Calu3 (cell line): ENCODE results near the gene CHI3L2. TPM values are rescaled to one million over a fixed set of nuclear protein-coding genes. Genes with fewer than 3 reads are reported as not detected.

Experiments used
- BruUV-seq: library from RNA; stranded (reverse); fragments of 400-500 nt; replicated peaks from 2 replicates; lab custom pipeline; 2021; lab: Mats Ljungman, UMichigan
- CTCF ChIA-PET: fragments of 300-600 bp; sonication (Branson Sonifier 250); formaldehyde crosslinking; loops from one replicate; lab custom pipeline; 2022; ENCODE audit warnings: antibody characterized with exemption; lab: Charles Lee
- DNase-seq: peaks from one replicate; pipeline ENCODE4 v3.0.0; 2022
- H3K27ac Mint-ChIP-seq: one replicate; pipeline ENCODE4 v1.8.0; 2022; ENCODE audit warnings: mixed read lengths; ENCODE audit not compliant: unreplicated experiment
- H3K27me3 Mint-ChIP-seq: one replicate; pipeline ENCODE4 v1.8.0; 2022; ENCODE audit warnings: mixed read lengths; ENCODE audit not compliant: unreplicated experiment
- H3K36me3 Mint-ChIP-seq: one replicate; pipeline ENCODE4 v1.8.0; 2022; ENCODE audit warnings: mild to moderate bottlenecking, moderate library complexity, mixed read lengths; ENCODE audit not compliant: insufficient read depth, unreplicated experiment
- H3K4me1 Mint-ChIP-seq: one replicate; pipeline ENCODE4 v1.8.0; 2022; ENCODE audit warnings: mild to moderate bottlenecking, low read depth, mixed read lengths; ENCODE audit not compliant: unreplicated experiment
- H3K4me3 Mint-ChIP-seq: one replicate; pipeline ENCODE4 v1.8.0; 2022; ENCODE audit warnings: mild to moderate bottlenecking, low read depth, moderate library complexity, mixed read lengths; ENCODE audit not compliant: unreplicated experiment
- H3K9me3 Mint-ChIP-seq: one replicate; pipeline ENCODE4 v1.8.0; 2022; ENCODE audit warnings: low read depth, mixed read lengths; ENCODE audit not compliant: unreplicated experiment
- intact Hi-C: fragments of 100-400 bp; cut with micrococcal nuclease; formaldehyde crosslinking; loops from one replicate; pipeline ENCODE4 v1.10.0; 2022; ENCODE audit not compliant: unreplicated experiment
- total RNA-seq: library from RNA; stranded (reverse); gene quantifications from 2 replicates; pipeline ENCODE4 v1.2.3, GENCODE V29; 2022
- TF ChIP-seq, protein P1 (sequence below): fragments of 200-600 bp; IDR thresholded peaks from one replicate; pipeline ENCODE4 v1.8.0; 2022; ENCODE audit warnings: antibody characterized with exemption; ENCODE audit not compliant: unreplicated experiment

The CHI3L2 gene
- total RNA-seq, 1 experiment from 2014 or later = 0.52 TPM

DNA sequence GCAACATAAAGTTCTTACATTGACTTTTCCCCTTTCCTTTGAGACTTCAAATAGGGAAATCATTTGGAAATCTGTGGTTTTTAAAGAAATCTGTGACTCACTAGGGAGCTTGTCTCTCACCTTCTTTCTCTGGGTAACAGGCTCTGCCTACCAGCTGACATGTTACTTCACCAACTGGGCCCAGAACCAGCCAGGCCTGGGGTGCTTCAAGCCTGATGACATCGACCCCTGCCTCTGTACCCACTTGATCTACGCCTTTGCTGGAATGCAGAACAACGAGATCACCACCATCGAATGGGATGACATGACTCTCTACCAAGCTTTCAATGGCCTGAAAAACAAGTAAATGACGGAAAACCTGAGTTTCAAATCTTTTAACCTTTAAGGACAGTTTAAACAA, 53.9 kb downstream of the CHI3L2 start:
- Mint-ChIP-seq H3K4me3 (no peak overlapping the region), H3K27me3 (peaks cover 13% of the 10 kb centered on the region), H3K27ac (no peak overlapping the region), H3K9me3 (no peaks in the 10 kb centered on the region), H3K36me3 (no peaks in the 10 kb centered on the region), H3K4me1 (no peaks in the 10 kb centered on the region)
- DNase-seq = no peak
- CTCF ChIA-PET = no interaction called here
- intact Hi-C loops = no loop called here
- TF ChIP-seq, protein P1, sequence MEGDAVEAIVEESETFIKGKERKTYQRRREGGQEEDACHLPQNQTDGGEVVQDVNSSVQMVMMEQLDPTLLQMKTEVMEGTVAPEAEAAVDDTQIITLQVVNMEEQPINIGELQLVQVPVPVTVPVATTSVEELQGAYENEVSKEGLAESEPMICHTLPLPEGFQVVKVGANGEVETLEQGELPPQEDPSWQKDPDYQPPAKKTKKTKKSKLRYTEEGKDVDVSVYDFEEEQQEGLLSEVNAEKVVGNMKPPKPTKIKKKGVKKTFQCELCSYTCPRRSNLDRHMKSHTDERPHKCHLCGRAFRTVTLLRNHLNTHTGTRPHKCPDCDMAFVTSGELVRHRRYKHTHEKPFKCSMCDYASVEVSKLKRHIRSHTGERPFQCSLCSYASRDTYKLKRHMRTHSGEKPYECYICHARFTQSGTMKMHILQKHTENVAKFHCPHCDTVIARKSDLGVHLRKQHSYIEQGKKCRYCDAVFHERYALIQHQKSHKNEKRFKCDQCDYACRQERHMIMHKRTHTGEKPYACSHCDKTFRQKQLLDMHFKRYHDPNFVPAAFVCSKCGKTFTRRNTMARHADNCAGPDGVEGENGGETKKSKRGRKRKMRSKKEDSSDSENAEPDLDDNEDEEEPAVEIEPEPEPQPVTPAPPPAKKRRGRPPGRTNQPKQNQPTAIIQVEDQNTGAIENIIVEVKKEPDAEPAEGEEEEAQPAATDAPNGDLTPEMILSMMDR = no peak
- no TSS peak for BruUV-seq

DNA sequence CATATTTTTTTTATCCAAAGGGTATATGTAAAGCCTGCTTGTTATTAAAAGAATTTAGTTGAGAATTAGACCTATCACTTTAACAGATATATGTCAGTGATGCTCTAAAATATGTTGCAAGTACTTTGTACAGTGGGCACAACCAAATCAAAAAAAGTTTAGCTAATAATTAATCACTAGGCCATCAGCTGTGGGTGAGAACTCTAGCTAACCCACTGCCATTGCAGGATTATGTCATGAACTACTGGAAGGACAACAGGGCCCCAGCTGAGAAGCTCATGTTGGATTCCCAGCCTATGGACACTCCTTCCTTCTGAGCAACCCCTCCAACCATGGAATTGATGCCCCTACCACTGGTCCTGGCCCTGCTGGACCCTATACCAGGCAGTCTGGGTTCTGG, 56.3 kb downstream of the CHI3L2 start:
- no peaks in the 10 kb centered on the region for H3K36me3 Mint-ChIP-seq
- intact Hi-C loops = no loop called here
- CTCF ChIA-PET = no interaction called here

DNA sequence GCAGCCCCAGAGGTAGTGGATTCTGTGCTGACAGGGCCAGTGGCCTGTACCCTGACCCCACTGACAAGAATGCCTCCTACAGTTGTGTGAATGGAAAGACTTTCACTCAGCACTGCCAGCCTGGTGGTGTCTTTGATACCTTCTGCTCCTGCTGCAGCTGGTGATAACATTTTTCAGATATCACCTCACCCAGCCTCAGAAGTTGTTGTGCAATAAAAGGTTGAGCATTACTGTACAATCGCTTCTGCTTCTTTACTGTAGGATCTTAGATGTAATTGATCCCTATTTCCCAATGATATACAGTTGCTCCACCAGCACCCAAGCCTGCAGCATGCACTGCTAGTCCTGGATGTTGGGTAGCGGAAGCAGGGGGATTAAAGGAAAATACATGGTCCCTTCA, 58.4 kb downstream of the CHI3L2 start:
- no peaks in the 10 kb centered on the region for H3K36me3 Mint-ChIP-seq
- CTCF ChIA-PET = interaction anchor here (0.9 kb wide), 1 partner anchor 58 kb away, joined by 3 read pairs; no protein-coding TSS in a partner anchor
- no TSS peak for BruUV-seq
- H3K4me1 Mint-ChIP-seq = no peaks in the 10 kb centered on the region
- H3K27ac Mint-ChIP-seq = no peak overlapping the region
- no peaks in the 10 kb centered on the region for H3K27me3 Mint-ChIP-seq
- intact Hi-C loops = no loop called here
- TF ChIP-seq, protein P1 = no peak
- DNase-seq = no peak
- no peak overlapping the region for H3K4me3 Mint-ChIP-seq
- no peaks in the 10 kb centered on the region for H3K9me3 Mint-ChIP-seq

More for the DNA sequence above, 56.3 kb downstream of the CHI3L2 start:
- no TSS peak for BruUV-seq
- no peak overlapping the region for H3K27ac Mint-ChIP-seq
- H3K9me3 Mint-ChIP-seq = no peaks in the 10 kb centered on the region
- peaks cover 6% of the 10 kb centered on the region for H3K27me3 Mint-ChIP-seq
- H3K4me3 Mint-ChIP-seq = no peak overlapping the region
- no peak for DNase-seq
- TF ChIP-seq, protein P1 = no peak
- H3K4me1 Mint-ChIP-seq = no peaks in the 10 kb centered on the region

DNA sequence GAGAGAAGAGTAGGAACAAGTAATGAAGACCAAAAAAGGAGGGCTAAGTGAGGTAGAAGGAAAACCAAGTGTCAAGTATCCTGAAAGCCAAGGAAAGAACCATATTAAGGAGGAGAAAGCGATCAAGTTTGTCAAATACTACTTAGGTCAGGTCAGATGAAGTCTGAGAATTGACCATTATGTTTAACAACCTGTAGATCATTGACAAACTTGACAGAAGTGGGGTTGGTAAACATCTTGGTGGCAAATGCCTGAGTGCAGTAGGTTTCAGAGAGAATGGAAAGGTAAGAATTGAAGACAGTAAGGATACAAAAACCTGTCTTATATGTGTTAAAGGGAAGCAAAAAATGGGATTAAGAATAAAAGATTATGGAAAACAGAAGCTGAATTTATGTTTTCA, 59.4 kb downstream of the CHI3L2 start:
- no peaks in the 10 kb centered on the region for H3K27me3 Mint-ChIP-seq
- CTCF ChIA-PET = no interaction called here
- no peak overlapping the region for H3K4me3 Mint-ChIP-seq
- H3K4me1 Mint-ChIP-seq = no peaks in the 10 kb centered on the region
- TF ChIP-seq, protein P1 = no peak
- H3K36me3 Mint-ChIP-seq = no peaks in the 10 kb centered on the region
- no peak for DNase-seq
- peaks cover 2% of the 10 kb centered on the region for H3K9me3 Mint-ChIP-seq
- intact Hi-C loops = no loop called here
- BruUV-seq = no TSS peak
- no peak overlapping the region for H3K27ac Mint-ChIP-seq
